ENCODE data around the gene HOXD9.

DNA sequence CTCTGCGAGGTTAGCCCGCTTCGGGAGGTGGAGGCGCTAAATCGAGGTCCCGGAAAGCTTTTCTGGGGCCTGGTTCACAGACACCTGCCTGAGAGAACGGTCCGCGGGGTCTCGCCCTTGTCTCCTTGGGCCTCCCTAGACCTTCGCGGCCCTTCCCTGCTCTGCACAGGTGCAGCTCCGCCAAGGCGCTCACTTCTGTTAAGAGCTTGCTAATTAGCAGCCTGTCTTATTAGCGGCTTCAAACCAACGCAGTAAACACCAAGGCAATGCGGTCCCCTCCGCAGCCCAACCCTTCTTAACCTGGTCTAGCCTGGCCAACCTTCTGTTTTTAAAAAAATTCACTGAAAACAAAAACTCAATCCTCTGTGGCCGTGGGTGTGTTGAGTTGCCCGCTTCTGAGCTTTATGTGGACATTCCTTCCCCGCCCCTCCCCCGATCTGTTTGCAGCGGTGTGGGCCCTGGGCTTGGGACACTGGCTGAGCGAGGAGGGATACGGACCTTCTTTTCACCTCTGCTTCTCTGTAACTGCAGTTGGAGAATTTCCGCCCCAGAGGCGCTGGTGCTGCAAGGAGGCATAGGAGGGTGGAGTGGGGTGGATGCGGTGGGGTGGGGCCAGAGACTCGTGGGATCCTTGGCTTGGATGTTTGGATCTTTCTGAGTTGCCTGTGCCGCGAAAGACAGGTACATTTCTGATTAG, 25.4 kb downstream of the HOXD9 start:
- no peak for TF ChIP-seq CTCF (IDR thresholded peaks at IDR 0.05)
- TF ChIP-seq POLR2A (IDR thresholded peaks at IDR 0.05), result no peak

Measured in testis (tissue), 2 donors.